Naive thymus-derived CD4-positive, alpha-beta T cell (primary cell): ENCODE measurements around the gene CCDC88C. TPM values are rescaled to one million over a fixed set of nuclear protein-coding genes. Genes with fewer than 3 reads are reported as not detected.
A peak's percentile ranks its signal among the peaks of the same experiment; 100 is the strongest.

ENCODE experiments used
- ATAC-seq: fragments of 150-1000 bp; cut with Tn5 transposase; 2 replicates; pipeline ENCODE4 v1.10.0; 2021; ENCODE audit warnings: mild to moderate bottlenecking, moderate library complexity
- CTCF ChIA-PET: fragments of 350-600 bp; sonication (Branson Sonifier 250); formaldehyde crosslinking; loops from one replicate; lab custom pipeline; 2021; ENCODE audit warnings: antibody characterized with exemption; lab: Charles Lee
- POLR2A ChIA-PET: fragments of 350-600 bp; sonication (Branson Sonifier 250); formaldehyde crosslinking; loops from one replicate; lab custom pipeline; 2021; ENCODE audit warnings: antibody characterized with exemption, inconsistent platforms; lab: Charles Lee
- DNase-seq, 9 donors: peaks; one replicate each; pipeline versions ENCODE4 v3.0.0 to v3.0.0-alpha.2; 2020 to 2022; ENCODE audit warnings: mixed read lengths in 1 of 9
- H3K27ac ChIP-seq: one replicate; pipeline ENCODE4 v1.7.0; 2013; ENCODE audit warnings: mild to moderate bottlenecking, low read depth, low read length, moderate library complexity
- H3K27me3 ChIP-seq, 2 donors: one replicate each; pipeline ENCODE4 v1.7.0; 2013; ENCODE audit warnings: low read length in 2 of 2, mild to moderate bottlenecking in 2 of 2, moderate library complexity in 2 of 2; ENCODE audit not compliant: control insufficient read depth in 2 of 2, insufficient read depth in 2 of 2
- H3K36me3 ChIP-seq, 3 experiments: 1 replicate in 2 of 3; 2 replicates in 1 of 3; pipeline ENCODE4 v1.7.0; 2013; ENCODE audit warnings: low read length in 3 of 3, mild to moderate bottlenecking in 3 of 3, moderate library complexity in 1 of 3; ENCODE audit not compliant: insufficient read depth in 3 of 3, control insufficient read depth in 2 of 3
- H3K4me1 ChIP-seq, 2 donors: one replicate each; pipeline ENCODE4 v1.7.0; 2013; ENCODE audit warnings: low read length in 2 of 2, mild to moderate bottlenecking in 2 of 2, moderate library complexity in 1 of 2; ENCODE audit not compliant: control insufficient read depth in 2 of 2, insufficient read depth in 2 of 2
- H3K4me3 ChIP-seq: 2 replicates; pipeline ENCODE4 v1.7.0; 2013; ENCODE audit warnings: mild to moderate bottlenecking, low read length
- H3K9me3 ChIP-seq, 3 experiments: 1 replicate in 2 of 3; 2 replicates in 1 of 3; pipeline ENCODE4 v1.7.0; 2013; ENCODE audit warnings: low read length in 3 of 3; ENCODE audit not compliant: control insufficient read depth in 2 of 3
- H3K27ac Mint-ChIP-seq, 9 donors: one replicate each; pipeline ENCODE4 v1.8.0; 2020 to 2022; ENCODE audit warnings: mixed read lengths in 9 of 9, mild to moderate bottlenecking in 8 of 9, moderate library complexity in 5 of 9, inconsistent platforms in 2 of 9
- H3K27me3 Mint-ChIP-seq, 5 donors: one replicate each; pipeline ENCODE4 v1.8.0; 2021 to 2022; ENCODE audit warnings: mixed read lengths in 5 of 5, mild to moderate bottlenecking in 1 of 5
- H3K36me3 Mint-ChIP-seq, 5 donors: one replicate each; pipeline ENCODE4 v1.8.0; 2020 to 2022; ENCODE audit warnings: mixed read lengths in 5 of 5, mild to moderate bottlenecking in 3 of 5, inconsistent platforms in 1 of 5
- H3K4me1 Mint-ChIP-seq, 7 donors: one replicate each; pipeline ENCODE4 v1.8.0; 2020 to 2022; ENCODE audit warnings: mixed read lengths in 7 of 7, mild to moderate bottlenecking in 3 of 7, inconsistent platforms in 1 of 7
- H3K4me3 Mint-ChIP-seq, 10 donors: one replicate each; pipeline ENCODE4 v1.8.0; 2020 to 2022; ENCODE audit warnings: mild to moderate bottlenecking in 10 of 10, mixed read lengths in 10 of 10, moderate library complexity in 6 of 10, inconsistent platforms in 2 of 10
- H3K9me3 Mint-ChIP-seq, 11 donors: one replicate each; pipeline ENCODE4 v1.8.0; 2020 to 2022; ENCODE audit warnings: mixed read lengths in 11 of 11, mild to moderate bottlenecking in 4 of 11, inconsistent platforms in 1 of 11, moderate library complexity in 1 of 11
- intact Hi-C, 2 donors: fragments of 100-400 bp; cut with micrococcal nuclease; formaldehyde crosslinking; loops; one replicate each; pipeline ENCODE4 v1.15.1; 2023
- polyA plus RNA-seq, 2 donors: library from polyadenylated mRNA; unstranded; fragments of 300-500 nt; fragmentation: Illumina TruSeq; gene quantifications; one replicate each; pipeline ENCODE4 v1.2.3, GENCODE V29; 2021
- total RNA-seq, 6 experiments: library from RNA in 5 of 6; stranded (reverse) in 5 of 6; gene quantifications; 1 replicate in 5 of 6; 2 replicates in 1 of 6; pipeline ENCODE4 v1.2.3 and lab custom pipeline; 2021 to 2026

CCDC88C gene
- total and polyA plus RNA-seq, 7 experiments from 2014 or later, result 23.6 to 324 (median 274) TPM

GRCh38 chr14:91399868-91400640 lies 17.6 kb downstream of the CCDC88C start:
- peak in 6 of 9 donors; percentile 50 to 64 (median 56) for DNase-seq
- POLR2A ChIA-PET, result interaction anchor here (0.7 to 22.3 kb wide), 11 partner anchors 8 to 76 kb away, joined by 3 to 328 read pairs (median 7); partner anchors contain the start of gene CCDC88C
- Histone ChIP-seq H3K4me3 (peak overlapping the region; percentile 70), H3K9me3 (no peaks in the 10 kb centered on the region), H3K27me3 (no peaks in the 10 kb centered on the region), H3K4me1 (peaks cover 85 to 90% of the 10 kb centered on the region in 2 donors), H3K27ac (peak overlapping the region; percentile 76), H3K36me3 (no peaks in the 10 kb centered on the region)
- CTCF ChIA-PET, result interaction anchor here (0.6 to 4.9 kb wide), 9 partner anchors 9 to 77 kb away, joined by 3 to 30 read pairs (median 5); partner anchors contain the start of gene CCDC88C
- peak overlapping the region; percentile 85 to 100 (median 98) for H3K4me3 Mint-ChIP-seq
- no peaks in the 10 kb centered on the region for H3K9me3 Mint-ChIP-seq
- peak; percentile 60 for ATAC-seq
- no peaks in the 10 kb centered on the region for H3K27me3 Mint-ChIP-seq
- intact Hi-C loops, result loop anchor here (1.0 kb wide), 2 partner anchors 16 to 25 kb away; no protein-coding TSS in a partner anchor
- peaks cover 85 to 97% (median 89%) of the 10 kb centered on the region in 7 donors for H3K4me1 Mint-ChIP-seq
- H3K27ac Mint-ChIP-seq, result peak overlapping the region; percentile 90 to 98 (median 95)
- H3K36me3 Mint-ChIP-seq, result peaks cover 0 to 25% (median 1%) of the 10 kb centered on the region in 5 donors

- H3K4me3 ChIP-seq, result peak overlapping the region; percentile 70
- DNase-seq (no peak), ATAC-seq (no peak)
- H3K27ac ChIP-seq, result peak overlapping the region; percentile 76
- CTCF ChIA-PET, result interaction anchor here (0.9 to 4.9 kb wide), 10 partner anchors 10 to 221 kb away, joined by 3 to 30 read pairs (median 4); partner anchors contain the start of gene CCDC88C
- intact Hi-C loops, result no loop called here
- H3K4me1 ChIP-seq, result peaks cover 85 to 90% of the 10 kb centered on the region in 2 donors
- POLR2A ChIA-PET, result interaction anchor here (0.6 to 22.3 kb wide), 14 partner anchors 11 to 89 kb away, joined by 3 to 328 read pairs (median 4); partner anchors contain the start of gene CCDC88C
- Mint-ChIP-seq H3K9me3 (no peaks in the 10 kb centered on the region), H3K27ac (peak overlapping the region; percentile 81 to 98 (median 95)), H3K27me3 (no peaks in the 10 kb centered on the region), H3K4me1 (peaks cover 85 to 97% (median 91%) of the 10 kb centered on the region in 7 donors), H3K4me3 (peak overlapping the region; percentile 85 to 100 (median 98)), H3K36me3 (peaks cover 0 to 24% (median 7%) of the 10 kb centered on the region in 5 donors)
- H3K36me3 ChIP-seq, result peaks cover 0 to 3% (median 0%) of the 10 kb centered on the region in 3 experiments
- H3K27me3 ChIP-seq, result no peaks in the 10 kb centered on the region
- no peaks in the 10 kb centered on the region for H3K9me3 ChIP-seq
These were observed 18.9 kb downstream of the CCDC88C start for GRCh38 chr14:91398707-91399106.

DNA sequence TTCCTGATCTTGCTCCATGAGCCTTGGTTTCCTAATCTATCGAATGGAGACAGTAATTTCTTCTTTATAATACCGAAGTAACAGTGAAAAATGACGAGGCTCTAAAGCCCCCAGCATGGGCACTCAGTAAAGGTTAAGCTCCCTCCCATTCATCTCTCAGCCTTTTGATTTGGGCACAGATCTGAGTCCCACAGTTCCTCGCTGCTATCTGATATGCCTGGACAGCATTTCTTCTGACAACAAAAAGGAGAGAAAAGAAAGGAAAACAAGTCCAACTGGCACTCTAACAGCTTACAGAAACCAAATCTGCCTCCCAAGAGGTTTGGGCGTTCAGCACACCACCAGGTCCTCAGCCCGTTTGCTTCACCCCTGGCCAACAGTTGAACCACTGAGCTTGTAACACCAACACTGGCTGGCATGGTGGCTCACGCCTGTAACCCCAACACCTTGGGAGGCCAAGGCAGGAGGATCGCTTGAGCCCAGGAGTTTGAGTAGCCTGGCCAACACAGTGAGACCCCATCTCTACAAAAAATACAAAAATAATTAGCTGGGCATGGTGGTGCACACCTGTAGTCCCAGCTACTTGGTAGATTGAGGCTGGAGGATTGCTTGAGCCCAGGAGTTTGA lies 19.5 kb downstream of the CCDC88C start:
- intact Hi-C loops, result loop anchor here (1.0 to 2.0 kb wide), 6 partner anchors 10 to 75 kb away; no protein-coding TSS in a partner anchor
- peak overlapping the region; percentile 43 for H3K4me3 ChIP-seq
- Mint-ChIP-seq H3K4me3 (peak overlapping the region; percentile 73 to 99 (median 86)), H3K27ac (peak overlapping the region; percentile 77 to 99 (median 89)), H3K36me3 (peaks cover 0 to 24% (median 7%) of the 10 kb centered on the region in 5 donors), H3K9me3 (no peaks in the 10 kb centered on the region), H3K4me1 (peaks cover 79 to 98% (median 92%) of the 10 kb centered on the region in 7 donors), H3K27me3 (no peaks in the 10 kb centered on the region)
- peak overlapping the region; percentile 76 for H3K27ac ChIP-seq
- no peaks in the 10 kb centered on the region for H3K9me3 ChIP-seq
- ATAC-seq (no peak), DNase-seq (no peak)
- H3K27me3 ChIP-seq, result no peaks in the 10 kb centered on the region
- H3K4me1 ChIP-seq, result peaks cover 85 to 90% of the 10 kb centered on the region in 2 donors
- ChIA-PET CTCF (interaction anchor here (0.5 to 4.9 kb wide), 14 partner anchors 10 to 642 kb away, joined by 3 to 30 read pairs (median 4); partner anchors contain the start of gene CCDC88C), POLR2A (interaction anchor here (0.6 to 22.3 kb wide), 17 partner anchors 8 to 89 kb away, joined by 3 to 328 read pairs (median 4); partner anchors contain the start of gene CCDC88C)
- H3K36me3 ChIP-seq, result peaks cover 0 to 3% (median 0%) of the 10 kb centered on the region in 3 experiments

DNA sequence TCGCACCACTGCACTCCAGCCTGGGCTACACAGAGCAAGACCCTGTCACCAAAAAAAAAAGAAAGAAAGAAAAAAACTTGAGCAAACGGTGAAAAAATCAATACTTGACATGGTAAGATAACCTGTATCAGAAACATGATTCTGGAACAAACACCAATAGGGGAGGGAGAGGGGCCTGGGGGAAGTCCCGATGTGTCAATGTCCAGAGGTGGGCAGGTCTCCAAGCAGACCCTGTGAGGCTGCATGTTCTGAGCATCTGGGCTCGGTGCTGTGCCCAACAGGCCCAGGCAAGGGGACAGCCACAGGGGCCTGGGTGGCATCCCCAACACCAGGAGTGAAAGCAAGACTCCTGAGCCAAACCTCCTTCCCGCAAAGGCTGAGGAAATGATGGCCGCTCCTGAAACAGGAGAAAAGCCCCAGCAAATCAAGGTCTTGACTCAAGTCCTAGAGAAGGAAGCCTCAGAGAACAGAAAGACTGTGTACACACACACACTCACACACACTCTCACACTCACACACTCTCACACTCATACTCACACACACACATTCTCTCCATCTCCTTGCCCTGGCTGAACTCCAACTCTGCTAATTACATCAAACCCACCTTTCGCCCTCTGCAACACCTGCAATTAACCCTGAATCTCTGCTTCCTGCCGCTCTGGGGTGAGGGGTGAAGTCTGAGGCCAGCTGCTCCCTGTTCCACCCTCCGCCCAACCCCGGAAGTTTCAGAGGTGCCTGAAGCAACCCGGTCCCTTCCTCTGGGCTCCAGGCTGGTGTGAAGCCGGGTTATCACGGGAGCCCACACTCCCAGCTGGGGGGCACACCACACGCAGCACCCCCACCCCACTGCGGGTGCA lies 20.4 kb downstream of the CCDC88C start:
- ChIA-PET CTCF (interaction anchor here (0.8 to 4.9 kb wide), 8 partner anchors 9 to 220 kb away, joined by 3 to 30 read pairs (median 4); partner anchors contain the start of gene CCDC88C), POLR2A (interaction anchor here (0.7 to 22.3 kb wide), 16 partner anchors 9 to 82 kb away, joined by 3 to 328 read pairs (median 5); partner anchors contain the start of gene CCDC88C)
- Histone ChIP-seq H3K27me3 (no peaks in the 10 kb centered on the region), H3K4me3 (peak overlapping the region; percentile 43), H3K9me3 (no peaks in the 10 kb centered on the region), H3K36me3 (peaks cover 0 to 3% (median 0%) of the 10 kb centered on the region in 3 experiments), H3K4me1 (peaks cover 88 to 90% of the 10 kb centered on the region in 2 donors), H3K27ac (peak overlapping the region; percentile 76)
- Mint-ChIP-seq H3K9me3 (no peaks in the 10 kb centered on the region), H3K4me3 (peak overlapping the region; percentile 73 to 99 (median 86)), H3K27ac (peak overlapping the region; percentile 77 to 99 (median 89)), H3K36me3 (peaks cover 0 to 22% (median 7%) of the 10 kb centered on the region in 5 donors), H3K4me1 (peaks cover 80 to 98% (median 91%) of the 10 kb centered on the region in 7 donors), H3K27me3 (no peaks in the 10 kb centered on the region)
- intact Hi-C loops, result loop anchor here (1.0 to 2.0 kb wide), 6 partner anchors 9 to 74 kb away; no protein-coding TSS in a partner anchor
- ATAC-seq, result peak; percentile 68
- peak in 8 of 9 donors; percentile 61 to 77 (median 71) for DNase-seq

DNA sequence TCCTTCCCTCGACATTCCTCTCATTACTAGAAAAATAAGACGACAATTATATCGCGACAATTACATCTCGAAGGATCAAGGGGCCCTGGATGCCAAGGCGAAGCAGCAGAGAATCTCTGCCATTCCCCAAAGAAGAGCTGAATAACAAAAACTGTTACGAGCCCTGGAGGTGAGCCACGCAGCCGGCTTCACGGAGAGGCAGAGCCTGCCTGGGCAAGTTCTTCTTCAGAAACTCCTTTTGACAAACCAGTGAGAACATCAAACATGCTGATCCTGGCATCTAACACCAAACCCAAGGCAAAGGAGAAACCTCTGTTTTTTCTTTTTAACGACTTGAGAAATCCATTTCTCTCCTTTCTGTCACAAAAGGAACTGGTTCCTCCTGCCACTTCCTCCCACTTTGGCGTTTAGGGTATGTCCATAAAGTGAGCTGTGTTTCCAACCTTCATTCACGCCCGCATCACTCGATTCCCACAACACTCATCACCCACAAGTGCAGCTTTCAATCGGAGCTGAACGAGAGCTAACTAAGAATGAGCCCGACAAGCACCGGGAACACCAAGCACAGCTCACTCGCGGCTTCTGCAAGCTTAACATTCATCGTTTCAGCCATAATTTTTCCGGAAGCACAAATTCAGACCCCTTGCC lies 21.5 kb downstream of the CCDC88C start:
- ChIA-PET CTCF (interaction anchor here (0.7 to 4.9 kb wide), 6 partner anchors 13 to 219 kb away, joined by 3 to 30 read pairs (median 4); no protein-coding TSS in a partner anchor), POLR2A (interaction anchor here (0.9 to 22.3 kb wide), 5 partner anchors 9 to 23 kb away, joined by 4 to 328 read pairs (median 14); partner anchors contain the start of gene CCDC88C)
- Histone ChIP-seq H3K4me1 (peaks cover 88 to 91% of the 10 kb centered on the region in 2 donors), H3K4me3 (peak overlapping the region; percentile 43), H3K27ac (peak overlapping the region; percentile 76), H3K9me3 (no peaks in the 10 kb centered on the region), H3K36me3 (peaks cover 0 to 3% (median 0%) of the 10 kb centered on the region in 3 experiments), H3K27me3 (no peaks in the 10 kb centered on the region)
- H3K27ac Mint-ChIP-seq, result peak overlapping the region; percentile 77 to 99 (median 89)
- peaks cover 81 to 98% (median 95%) of the 10 kb centered on the region in 7 donors for H3K4me1 Mint-ChIP-seq
- no peaks in the 10 kb centered on the region for H3K27me3 Mint-ChIP-seq
- DNase-seq (no peak), ATAC-seq (no peak)
- intact Hi-C loops, result loop anchor here (2.0 kb wide), 2 partner anchors 21 to 45 kb away; no protein-coding TSS in a partner anchor
- peak overlapping the region; percentile 73 to 99 (median 86) for H3K4me3 Mint-ChIP-seq
- H3K9me3 Mint-ChIP-seq, result no peaks in the 10 kb centered on the region
- peaks cover 0 to 17% (median 7%) of the 10 kb centered on the region in 5 donors for H3K36me3 Mint-ChIP-seq
